CD14-positive monocyte (primary cell): ENCODE data around the gene OR10V1. TPM values are rescaled to one million over a fixed set of nuclear protein-coding genes. Genes with fewer than 3 reads are reported as not detected.

Experiments used
- DNase-seq, 3 donors: peaks; one replicate each; pipeline ENCODE4 v3.0.0-alpha.2; 2011 to 2022
- H2AFZ ChIP-seq: 2 replicates; pipeline ENCODE4 v1.6.0; 2012; ENCODE audit warnings: mild to moderate bottlenecking, low read depth, low read length, inconsistent platforms; ENCODE audit not compliant: insufficient read depth, poor library complexity, severe bottlenecking
- H3K27ac ChIP-seq, 2 donors: 1 replicate in 1 of 2; 2 replicates in 1 of 2; pipeline ENCODE4 v1.5.1; 2012 to 2013; ENCODE audit warnings: low read length in 2 of 2, control low read depth in 1 of 2, inconsistent platforms in 1 of 2, low read depth in 1 of 2, mild to moderate bottlenecking in 1 of 2
- H3K27me3 ChIP-seq, 2 donors: one replicate each; pipeline versions ENCODE4 v1.6.0 to v1.6.1; 2011 to 2013; ENCODE audit warnings: low read length in 2 of 2; ENCODE audit not compliant: control insufficient read depth in 2 of 2, insufficient read depth in 2 of 2
- H3K36me3 ChIP-seq, 2 donors: replicated peaks in 1 of 2; 1 replicate in 1 of 2; 2 replicates in 1 of 2; pipeline versions ENCODE4 v1.5.1 to v1.6.1; 2012 to 2013; ENCODE audit warnings: low read length in 2 of 2, control low read depth in 1 of 2, inconsistent platforms in 1 of 2, mild to moderate bottlenecking in 1 of 2; ENCODE audit not compliant: insufficient read depth in 2 of 2, control insufficient read depth in 1 of 2
- H3K4me1 ChIP-seq, 2 donors: 1 replicate in 1 of 2; 2 replicates in 1 of 2; pipeline versions ENCODE4 v1.5.1 to v1.6.1; 2012 to 2013; ENCODE audit warnings: low read length in 2 of 2, control low read depth in 1 of 2, inconsistent platforms in 1 of 2, mild to moderate bottlenecking in 1 of 2, moderate library complexity in 1 of 2; ENCODE audit not compliant: insufficient read depth in 2 of 2, control insufficient read depth in 1 of 2
- H3K4me2 ChIP-seq: replicated peaks from 2 replicates; pipeline ENCODE3; 2012; ENCODE audit warnings: low read length, moderate library complexity, mild to moderate bottlenecking; ENCODE audit not compliant: poor library complexity, severe bottlenecking; ENCODE audit errors: extremely low read depth
- H3K4me3 ChIP-seq, 3 experiments: fragments of 200-600 bp in 1 of 3; sonication (generic) in 1 of 3; replicated peaks in 1 of 3; 1 replicate in 2 of 3; 2 replicates in 1 of 3; pipeline ENCODE4 v1.5.1; 2011 to 2013; ENCODE audit warnings: low read length in 3 of 3, mild to moderate bottlenecking in 3 of 3, control low read depth in 2 of 3, low read depth in 2 of 3, inconsistent platforms in 1 of 3, moderate library complexity in 1 of 3
- H3K79me2 ChIP-seq: 2 replicates; pipeline ENCODE4 v1.6.0; 2012; ENCODE audit warnings: mild to moderate bottlenecking, control low read depth, inconsistent platforms, low read length, moderate library complexity; ENCODE audit not compliant: insufficient read depth
- H3K9ac ChIP-seq: 2 replicates; pipeline ENCODE4 v1.6.0; 2017; ENCODE audit warnings: low read length, mild to moderate bottlenecking; ENCODE audit not compliant: insufficient read depth, poor library complexity, severe bottlenecking
- H3K9me3 ChIP-seq, 2 donors: replicated peaks in 1 of 2; 1 replicate in 1 of 2; 2 replicates in 1 of 2; pipeline versions ENCODE4 v1.5.1 to v1.6.1; 2012 to 2013; ENCODE audit warnings: low read length in 2 of 2, control low read depth in 1 of 2; ENCODE audit not compliant: control insufficient read depth in 1 of 2, insufficient read depth in 1 of 2
- H4K20me1 ChIP-seq: 2 replicates; pipeline ENCODE4 v1.6.0; 2012; ENCODE audit warnings: mild to moderate bottlenecking, low read length, control low read depth, moderate library complexity; ENCODE audit not compliant: insufficient read depth
- H3K27ac Mint-ChIP-seq, 7 donors: one replicate each; pipeline ENCODE4 v1.8.0; 2020; ENCODE audit warnings: mild to moderate bottlenecking in 7 of 7, mixed read lengths in 7 of 7, moderate library complexity in 6 of 7, inconsistent platforms in 2 of 7
- H3K27me3 Mint-ChIP-seq, 3 donors: one replicate each; pipeline ENCODE4 v1.8.0; 2021 to 2022; ENCODE audit warnings: low read depth in 3 of 3, mild to moderate bottlenecking in 3 of 3, mixed read lengths in 3 of 3, moderate library complexity in 3 of 3, inconsistent platforms in 1 of 3
- H3K36me3 Mint-ChIP-seq, 2 donors: one replicate each; pipeline ENCODE4 v1.8.0; 2020; ENCODE audit warnings: mixed read lengths in 2 of 2, inconsistent platforms in 1 of 2, mild to moderate bottlenecking in 1 of 2
- H3K4me1 Mint-ChIP-seq: one replicate; pipeline ENCODE4 v1.8.0; 2020; ENCODE audit warnings: mild to moderate bottlenecking, mixed read lengths
- H3K4me3 Mint-ChIP-seq, 2 donors: one replicate each; pipeline ENCODE4 v1.8.0; 2020; ENCODE audit warnings: mild to moderate bottlenecking in 2 of 2, mixed read lengths in 2 of 2, moderate library complexity in 1 of 2
- H3K9me3 Mint-ChIP-seq, 7 donors: one replicate each; pipeline ENCODE4 v1.8.0; 2020 to 2022; ENCODE audit warnings: mixed read lengths in 7 of 7, mild to moderate bottlenecking in 6 of 7, moderate library complexity in 6 of 7, inconsistent platforms in 2 of 7
- WGBS: methylation state at CpG from one replicate; pipeline ENCODE4 v1.1.5; 2013; ENCODE audit warnings: missing lambda C conversion rate; ENCODE audit not compliant: insufficient coverage; 5-methylcytosine and 5-hydroxymethylcytosine counted together
- intact Hi-C, 2 donors: fragments of 100-400 bp; cut with micrococcal nuclease; formaldehyde crosslinking; loops; one replicate each; pipeline versions ENCODE4 v1.15.0 to v1.15.1; 2023
- polyA plus RNA-seq, 3 donors: library from polyadenylated mRNA; depleted of rRNA in 1 of 3; unstranded in 2 of 3; stranded (reverse) in 1 of 3; fragments of 300-500 nt in 2 of 3; fragments of >200 nt in 1 of 3; fragmentation: Illumina TruSeq in 2 of 3; gene quantifications; 1 replicate in 2 of 3; 2 replicates in 1 of 3; pipeline ENCODE4 v1.2.3, GENCODE V29; 2012 to 2021
- TF ChIP-seq, protein P1 (sequence below): fragments of 200-600 bp; IDR thresholded peaks from one replicate; pipeline ENCODE4 v1.8.0; 2022; ENCODE audit warnings: antibody characterized with exemption, mild to moderate bottlenecking

Gene OR10V1
- polyA plus RNA-seq, 3 donors = not detected

- no peak overlapping the region for H3K9ac ChIP-seq
- no peaks in the 10 kb centered on the region for H3K27me3 ChIP-seq
- TF ChIP-seq, protein P1, sequence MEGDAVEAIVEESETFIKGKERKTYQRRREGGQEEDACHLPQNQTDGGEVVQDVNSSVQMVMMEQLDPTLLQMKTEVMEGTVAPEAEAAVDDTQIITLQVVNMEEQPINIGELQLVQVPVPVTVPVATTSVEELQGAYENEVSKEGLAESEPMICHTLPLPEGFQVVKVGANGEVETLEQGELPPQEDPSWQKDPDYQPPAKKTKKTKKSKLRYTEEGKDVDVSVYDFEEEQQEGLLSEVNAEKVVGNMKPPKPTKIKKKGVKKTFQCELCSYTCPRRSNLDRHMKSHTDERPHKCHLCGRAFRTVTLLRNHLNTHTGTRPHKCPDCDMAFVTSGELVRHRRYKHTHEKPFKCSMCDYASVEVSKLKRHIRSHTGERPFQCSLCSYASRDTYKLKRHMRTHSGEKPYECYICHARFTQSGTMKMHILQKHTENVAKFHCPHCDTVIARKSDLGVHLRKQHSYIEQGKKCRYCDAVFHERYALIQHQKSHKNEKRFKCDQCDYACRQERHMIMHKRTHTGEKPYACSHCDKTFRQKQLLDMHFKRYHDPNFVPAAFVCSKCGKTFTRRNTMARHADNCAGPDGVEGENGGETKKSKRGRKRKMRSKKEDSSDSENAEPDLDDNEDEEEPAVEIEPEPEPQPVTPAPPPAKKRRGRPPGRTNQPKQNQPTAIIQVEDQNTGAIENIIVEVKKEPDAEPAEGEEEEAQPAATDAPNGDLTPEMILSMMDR = no peak
- Mint-ChIP-seq H3K36me3 (peaks cover 38 to 47% of the 10 kb centered on the region in 2 donors), H3K27ac (peak overlapping the region in 1 of 7 donors; percentile 8), H3K9me3 (no peaks in the 10 kb centered on the region), H3K27me3 (no peaks in the 10 kb centered on the region), H3K4me3 (no peak overlapping the region), H3K4me1 (peaks cover 60% of the 10 kb centered on the region)
- no peaks in the 10 kb centered on the region for H3K9me3 ChIP-seq
- H3K4me3 ChIP-seq = no peak overlapping the region
- peaks cover 0 to 33% of the 10 kb centered on the region in 2 donors for H3K36me3 ChIP-seq
- DNase-seq = no peak
- H3K4me1 ChIP-seq = peaks cover 45 to 52% of the 10 kb centered on the region in 2 donors
- WGBS = 100% methylated on average over 1 of the region's 4 CpGs
- intact Hi-C loops = no loop called here
- no peak overlapping the region for H3K27ac ChIP-seq
- H3K79me2 ChIP-seq = peaks cover 92% of the 10 kb centered on the region
- no peak overlapping the region for H2AFZ ChIP-seq
- H4K20me1 ChIP-seq = peaks cover 76% of the 10 kb centered on the region
- no peak overlapping the region for H3K4me2 ChIP-seq
These were observed 47.1 kb upstream of the OR10V1 start for GRCh38 chr11:59760771-59761170.

DNA sequence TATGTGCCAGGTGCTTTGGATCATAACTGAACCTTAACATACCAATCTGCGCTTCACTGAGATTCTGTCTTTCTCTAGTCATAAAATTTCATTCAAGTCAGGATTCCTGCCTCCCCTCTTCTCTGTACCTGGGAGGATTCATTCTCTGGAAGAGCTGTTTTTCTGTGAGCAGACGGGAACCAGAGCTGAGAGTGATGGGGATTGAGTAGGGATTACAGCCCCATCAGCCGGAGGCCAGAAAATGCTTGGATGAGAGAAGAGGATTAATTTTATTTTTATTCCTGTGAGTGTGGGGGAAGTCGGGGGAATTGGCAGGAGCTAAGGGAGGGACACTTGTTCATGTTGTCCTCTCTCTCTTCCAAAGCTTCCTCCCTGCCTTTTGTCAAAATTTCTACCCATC lies 46.3 kb upstream of the OR10V1 start:
- H3K79me2 ChIP-seq = peaks cover 93% of the 10 kb centered on the region
- WGBS = no CpG with 5 or more reads among the region's 4 CpGs
- TF ChIP-seq, protein P1 = no peak

More for the DNA sequence above, 46.3 kb upstream of the OR10V1 start:
- Histone ChIP-seq H3K4me2 (no peak overlapping the region), H3K9ac (no peak overlapping the region), H3K4me1 (peaks cover 37 to 47% of the 10 kb centered on the region in 2 donors), H3K36me3 (peaks cover 0 to 33% of the 10 kb centered on the region in 2 donors), H3K27me3 (no peaks in the 10 kb centered on the region), H2AFZ (no peak overlapping the region), H3K4me3 (no peak overlapping the region), H3K27ac (no peak overlapping the region), H3K9me3 (no peaks in the 10 kb centered on the region), H4K20me1 (peaks cover 74% of the 10 kb centered on the region)
- peaks cover 38 to 47% of the 10 kb centered on the region in 2 donors for H3K36me3 Mint-ChIP-seq
- no peak overlapping the region for H3K4me3 Mint-ChIP-seq
- no peaks in the 10 kb centered on the region for H3K9me3 Mint-ChIP-seq
- peaks cover 61% of the 10 kb centered on the region for H3K4me1 Mint-ChIP-seq
- H3K27me3 Mint-ChIP-seq = no peaks in the 10 kb centered on the region
- peak overlapping the region in 1 of 7 donors; percentile 42 for H3K27ac Mint-ChIP-seq
- intact Hi-C loops = loop anchor here (10.0 kb wide), 1 partner anchor 95 kb away; the partner anchor contains the start of gene PATL1 (in 2 of the 2)
- DNase-seq = no peak
